Sigmoid colon (tissue), 7 donors: ENCODE results near the gene GOLGA3. TPM values are rescaled to one million over a fixed set of nuclear protein-coding genes. Genes with fewer than 3 reads are reported as not detected.

Experiments used
- DNase-seq: peaks from one replicate; pipeline ENCODE4 v3.0.0-alpha.2; 2019
- H3K27ac ChIP-seq, 4 donors: fragments of 200-600 bp; sonication (generic); one replicate each; pipeline ENCODE4 v1.5.1; 2016 to 2019; ENCODE audit warnings: mild to moderate bottlenecking in 1 of 4
- H3K27me3 ChIP-seq, 3 donors: fragments of 200-600 bp; sonication (generic); one replicate each; pipeline ENCODE4 v1.5.1; 2019; ENCODE audit warnings: mild to moderate bottlenecking in 1 of 3
- H3K36me3 ChIP-seq, 4 donors: fragments of 200-600 bp; sonication (generic); one replicate each; pipeline ENCODE4 v1.5.1; 2016 to 2019
- H3K4me1 ChIP-seq, 4 donors: fragments of 200-600 bp; sonication (generic); one replicate each; pipeline ENCODE4 v1.5.1; 2017 to 2019
- H3K4me3 ChIP-seq, 4 donors: fragments of 200-600 bp; sonication (generic); one replicate each; pipeline ENCODE4 v1.5.1; 2017 to 2019; ENCODE audit warnings: mild to moderate bottlenecking in 2 of 4, moderate library complexity in 1 of 4
- H3K9me3 ChIP-seq, 4 donors: fragments of 200-600 bp in 3 of 4; sonication (generic) in 3 of 4; one replicate each; pipeline versions ENCODE4 v1.5.1 to v1.6.1; 2013 to 2019
- EP300 ChIP-seq, 4 donors: sonication (generic); formaldehyde crosslinking; IDR thresholded peaks; one replicate each; pipeline ENCODE4 v1.6.1; 2017; ENCODE audit warnings: antibody characterized with exemption in 4 of 4
- POLR2A ChIP-seq, 2 donors: fragments of 450-650 bp; IDR thresholded peaks; one replicate each; pipeline ENCODE4 v1.6.1; 2016; ENCODE audit warnings: antibody characterized with exemption in 2 of 2, mild to moderate bottlenecking in 2 of 2, moderate library complexity in 2 of 2
- POLR2AphosphoS5 ChIP-seq, 4 donors: sonication (generic); formaldehyde crosslinking; IDR thresholded peaks; one replicate each; pipeline ENCODE4 v1.6.1; 2017; ENCODE audit warnings: antibody characterized with exemption in 4 of 4
- WGBS, 2 donors: extraction: QIAGEN DNeasy Blood & Tissue Kit; methylation state at CpG; one replicate each; pipeline ENCODE4 v1.1.7; 2013; 5-methylcytosine and 5-hydroxymethylcytosine counted together
- intact Hi-C: fragments of 100-400 bp; cut with DNase I; formaldehyde crosslinking; loops from one replicate; pipeline ENCODE4 v1.15.1; 2023
- polyA plus RNA-seq, 3 donors: library from polyadenylated mRNA; stranded (reverse); fragments of 200-250 nt; gene quantifications; one replicate each; pipeline ENCODE4 v1.2.3, GENCODE V29; 2013
- total RNA-seq, 4 donors: library from RNA; depleted of rRNA; stranded (reverse); fragments of >200 nt; gene quantifications; one replicate each; pipeline ENCODE4 v1.1.0, GENCODE V29; 2016
- TF ChIP-seq, protein P1 (sequence below), 4 experiments: fragments of 450-650 bp in 3 of 4; fragments of 200-600 bp in 1 of 4; IDR thresholded peaks; one replicate each; pipeline ENCODE4 v1.5.1; 2016 to 2019; ENCODE audit warnings: antibody characterized with exemption in 4 of 4, mild to moderate bottlenecking in 3 of 4, moderate library complexity in 2 of 4
- donor health status: healthy with polysubstance abuse.
- donor health status: Bipolar disorder and iron deficiency.
- donor health status: healthy.

GOLGA3 gene
- total and polyA plus RNA-seq, 7 donors, result 9.6 to 78.4 (median 45.7) TPM

DNA sequence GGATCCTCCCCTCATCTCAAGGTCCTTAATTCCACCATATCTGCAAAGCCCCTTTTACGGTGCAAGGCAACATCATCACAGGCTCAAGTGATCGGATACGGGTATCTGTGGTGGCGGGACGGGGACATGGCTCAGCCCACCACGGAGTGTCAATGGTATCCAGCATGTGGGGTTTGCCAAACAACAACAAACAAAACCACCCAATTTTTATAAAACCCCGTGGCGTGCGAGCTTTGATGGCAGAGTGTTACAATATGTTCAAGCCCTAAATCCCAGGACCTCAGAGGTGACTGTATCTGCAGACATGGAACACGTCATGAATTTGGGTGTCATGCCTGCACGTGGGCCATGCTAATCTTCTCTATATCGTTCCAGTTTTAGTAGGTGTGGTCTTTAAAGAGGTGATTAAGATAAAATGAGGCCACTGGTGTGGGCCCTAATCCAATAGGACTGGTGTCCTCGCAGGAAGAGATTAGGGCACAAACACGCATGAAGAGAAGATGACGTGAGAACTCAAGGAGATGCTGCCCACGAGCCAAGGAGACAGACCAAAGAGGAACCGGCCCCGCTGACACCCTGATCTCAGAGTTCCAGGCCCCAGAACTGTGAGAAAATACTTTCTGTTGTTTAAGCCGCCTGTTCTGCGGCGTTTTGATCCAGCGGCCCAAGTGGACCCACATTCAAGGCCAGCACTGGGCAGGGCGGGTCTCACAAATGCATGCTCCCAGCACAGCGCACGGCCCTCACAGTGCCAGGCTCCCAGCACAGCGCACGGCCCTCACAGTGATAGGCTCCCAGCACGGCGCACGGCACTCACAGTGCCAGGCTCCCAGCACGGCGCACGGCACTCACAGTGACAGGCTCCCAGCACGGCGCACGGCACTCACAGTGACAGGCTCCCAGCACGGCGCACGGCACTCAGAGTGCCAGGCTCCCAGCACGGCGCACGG, 6.7 kb upstream of the GOLGA3 start:
- intact Hi-C loops, result no loop called here
- H3K4me3 ChIP-seq, result no peak overlapping the region
- WGBS, 2 donors, result 92 to 93% methylated on average over 42 of the region's 42 CpGs
- no peaks in the 10 kb centered on the region for H3K9me3 ChIP-seq
- peaks cover 0 to 13% (median 5%) of the 10 kb centered on the region in 4 donors for H3K36me3 ChIP-seq
- H3K27me3 ChIP-seq, result no peaks in the 10 kb centered on the region
- DNase-seq, result no peak
- TF ChIP-seq EP300 (IDR thresholded peaks at IDR 0.05) (no peak), POLR2AphosphoS5 (IDR thresholded peaks at IDR 0.05) (no peak), POLR2A (IDR thresholded peaks at IDR 0.05) (no peak)
- TF ChIP-seq, protein P1, sequence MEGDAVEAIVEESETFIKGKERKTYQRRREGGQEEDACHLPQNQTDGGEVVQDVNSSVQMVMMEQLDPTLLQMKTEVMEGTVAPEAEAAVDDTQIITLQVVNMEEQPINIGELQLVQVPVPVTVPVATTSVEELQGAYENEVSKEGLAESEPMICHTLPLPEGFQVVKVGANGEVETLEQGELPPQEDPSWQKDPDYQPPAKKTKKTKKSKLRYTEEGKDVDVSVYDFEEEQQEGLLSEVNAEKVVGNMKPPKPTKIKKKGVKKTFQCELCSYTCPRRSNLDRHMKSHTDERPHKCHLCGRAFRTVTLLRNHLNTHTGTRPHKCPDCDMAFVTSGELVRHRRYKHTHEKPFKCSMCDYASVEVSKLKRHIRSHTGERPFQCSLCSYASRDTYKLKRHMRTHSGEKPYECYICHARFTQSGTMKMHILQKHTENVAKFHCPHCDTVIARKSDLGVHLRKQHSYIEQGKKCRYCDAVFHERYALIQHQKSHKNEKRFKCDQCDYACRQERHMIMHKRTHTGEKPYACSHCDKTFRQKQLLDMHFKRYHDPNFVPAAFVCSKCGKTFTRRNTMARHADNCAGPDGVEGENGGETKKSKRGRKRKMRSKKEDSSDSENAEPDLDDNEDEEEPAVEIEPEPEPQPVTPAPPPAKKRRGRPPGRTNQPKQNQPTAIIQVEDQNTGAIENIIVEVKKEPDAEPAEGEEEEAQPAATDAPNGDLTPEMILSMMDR (IDR thresholded peaks at IDR 0.05), result no peak
- no peak overlapping the region for H3K27ac ChIP-seq
- H3K4me1 ChIP-seq, result peaks cover 0 to 20% (median 16%) of the 10 kb centered on the region in 4 donors

DNA sequence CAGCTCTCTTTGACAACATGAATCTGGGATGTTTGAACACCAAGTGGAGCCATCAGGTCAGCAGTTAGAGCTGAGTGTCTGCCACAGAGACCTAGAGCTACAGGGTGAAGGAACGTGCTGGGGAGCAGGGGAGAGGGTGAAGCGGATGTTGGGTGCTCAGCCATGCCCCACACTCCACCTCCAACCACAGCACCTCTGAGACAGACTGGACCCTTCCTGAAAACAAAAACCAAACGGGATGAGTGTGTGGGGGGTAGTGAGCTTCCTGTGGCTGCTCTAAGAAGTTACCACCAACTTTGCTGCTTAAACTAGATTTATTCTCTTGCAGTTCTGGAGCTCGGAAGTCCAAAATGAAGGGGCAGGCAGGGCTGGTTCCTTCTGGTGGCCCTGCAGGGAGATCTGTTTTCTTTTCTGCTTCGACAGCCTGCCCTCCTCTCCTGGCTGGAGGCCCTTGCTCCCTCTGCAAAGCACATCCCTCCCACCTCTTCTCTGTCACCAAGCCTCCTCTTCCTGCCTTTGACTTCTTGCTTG, 5.6 kb upstream of the GOLGA3 start:
- no peak for DNase-seq
- Histone ChIP-seq H3K9me3 (no peaks in the 10 kb centered on the region), H3K27ac (no peak overlapping the region), H3K36me3 (peaks cover 0 to 8% (median 2%) of the 10 kb centered on the region in 4 donors), H3K4me3 (no peak overlapping the region), H3K27me3 (no peaks in the 10 kb centered on the region), H3K4me1 (peaks cover 0 to 22% (median 16%) of the 10 kb centered on the region in 4 donors)
- WGBS, 2 donors, result 69 to 84% methylated on average over 5 of the region's 5 CpGs
- intact Hi-C loops, result no loop called here
- TF ChIP-seq POLR2A (IDR thresholded peaks at IDR 0.05) (no peak), EP300 (IDR thresholded peaks at IDR 0.05) (no peak), POLR2AphosphoS5 (IDR thresholded peaks at IDR 0.05) (no peak)
- TF ChIP-seq, protein P1 (IDR thresholded peaks at IDR 0.05), result no peak

DNA sequence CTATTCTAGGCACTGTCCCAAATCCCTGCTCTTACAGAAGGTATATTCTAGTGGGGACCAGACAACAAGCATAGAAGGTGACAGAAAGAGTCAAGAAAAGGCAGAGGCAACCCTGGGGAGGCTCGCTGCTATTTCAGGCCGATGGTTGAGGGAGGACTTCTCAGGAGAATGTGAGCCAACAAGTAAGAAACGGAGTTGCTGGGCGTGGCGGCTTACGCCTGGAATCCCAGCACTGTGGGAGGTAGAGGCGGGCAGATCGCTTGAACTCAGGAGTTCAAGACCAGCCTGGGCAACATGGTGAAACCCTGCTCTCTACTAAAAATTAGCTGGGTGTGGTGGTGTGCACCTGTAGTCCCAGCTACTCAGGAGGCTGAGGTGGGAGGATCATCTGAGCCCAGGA, 4.7 kb upstream of the GOLGA3 start:
- WGBS, 2 donors, result 93 to 96% methylated on average over 8 of the region's 8 CpGs

DNA sequence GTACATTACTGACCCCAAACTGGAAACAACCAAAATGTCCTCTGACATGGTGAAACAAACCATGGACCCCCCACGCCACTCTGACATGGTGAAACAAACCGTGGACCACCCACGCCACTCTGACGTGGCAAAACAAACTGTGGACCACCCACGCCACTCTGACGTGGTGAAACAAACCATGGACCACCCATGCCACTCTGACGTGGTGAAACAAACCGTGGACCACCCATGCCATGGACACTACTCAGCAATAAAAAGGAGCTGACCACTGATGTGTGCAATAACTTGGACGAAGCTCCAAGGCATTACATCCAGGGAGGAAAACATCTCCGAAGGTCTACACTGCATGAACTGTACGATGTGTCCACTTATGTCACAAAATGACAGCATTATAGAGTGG, 3.1 kb upstream of the GOLGA3 start:
- H3K27ac ChIP-seq, result no peak overlapping the region
- DNase-seq, result no peak
- TF ChIP-seq POLR2AphosphoS5 (IDR thresholded peaks at IDR 0.05) (no peak), EP300 (IDR thresholded peaks at IDR 0.05) (no peak), POLR2A (IDR thresholded peaks at IDR 0.05) (no peak)
- TF ChIP-seq, protein P1 (IDR thresholded peaks at IDR 0.05), result no peak
- peaks cover 0 to 14% (median 2%) of the 10 kb centered on the region in 4 donors for H3K36me3 ChIP-seq
- H3K4me3 ChIP-seq, result no peak overlapping the region
- 88 to 91% methylated on average over 11 of the region's 11 CpGs for WGBS, 2 donors
- no peaks in the 10 kb centered on the region for H3K27me3 ChIP-seq
- H3K4me1 ChIP-seq, result peaks cover 0 to 19% (median 14%) of the 10 kb centered on the region in 4 donors
- intact Hi-C loops, result no loop called here
- H3K9me3 ChIP-seq, result no peaks in the 10 kb centered on the region

More for the DNA sequence above, 4.7 kb upstream of the GOLGA3 start:
- no peak for TF ChIP-seq POLR2AphosphoS5 (IDR thresholded peaks at IDR 0.05)
- TF ChIP-seq, protein P1 (IDR thresholded peaks at IDR 0.05), result no peak
- TF ChIP-seq POLR2A (IDR thresholded peaks at IDR 0.05), result no peak
- TF ChIP-seq EP300 (IDR thresholded peaks at IDR 0.05), result no peak
- Histone ChIP-seq H3K27ac (no peak overlapping the region), H3K27me3 (no peaks in the 10 kb centered on the region), H3K4me1 (peaks cover 0 to 18% (median 11%) of the 10 kb centered on the region in 4 donors), H3K36me3 (peaks cover 0 to 8% (median 2%) of the 10 kb centered on the region in 4 donors), H3K4me3 (no peak overlapping the region), H3K9me3 (no peaks in the 10 kb centered on the region)
- intact Hi-C loops, result no loop called here
- no peak for DNase-seq
